H1 (cell line): ENCODE results near the gene ABTB1. TPM values are rescaled to one million over a fixed set of nuclear protein-coding genes. Genes with fewer than 3 reads are reported as not detected.

Experiments used
- CTCF ChIA-PET: fragments of 300-600 bp; sonication (Branson Sonifier 250); formaldehyde crosslinking; loops from one replicate; lab custom pipeline; 2021; ENCODE audit not compliant: partially characterized antibody; lab: Charles Lee
- POLR2A ChIA-PET: fragments of 300-600 bp; sonication (Branson Sonifier 250); formaldehyde crosslinking; loops from one replicate; lab custom pipeline; 2021; ENCODE audit warnings: inconsistent platforms; ENCODE audit not compliant: partially characterized antibody; lab: Charles Lee
- DNase-seq, 2 experiments: peaks; one replicate each; pipeline versions ENCODE4 v3.0.0 to v3.0.0-alpha.2; 2010 to 2022; ENCODE audit warnings: low spot score in 2 of 2, low read depth in 1 of 2, mixed read lengths in 1 of 2
- FAIRE-seq: peaks from 2 replicates; lab custom pipeline; 2011; peaks lifted over from hg19 to GRCh38; lab: Jason Lieb, UNC
- H2AFZ ChIP-seq: 2 replicates; pipeline ENCODE4 v1.8.1; 2012; ENCODE audit warnings: low read length, inconsistent platforms
- H2AK5ac ChIP-seq: 2 replicates; pipeline ENCODE4 v1.6.1; 2013; ENCODE audit warnings: low read depth, low read length
- H2BK120ac ChIP-seq: replicated peaks from 2 replicates; pipeline ENCODE3; 2013; ENCODE audit warnings: low read depth, low read length, inconsistent platforms
- H2BK12ac ChIP-seq: 2 replicates; pipeline ENCODE4 v1.6.1; 2013; ENCODE audit warnings: low read depth, low read length
- H2BK15ac ChIP-seq: 2 replicates; pipeline ENCODE4 v1.6.1; 2013; ENCODE audit warnings: low read length
- H2BK20ac ChIP-seq: 2 replicates; pipeline ENCODE4 v1.6.1; 2013; ENCODE audit warnings: low read length
- H2BK5ac ChIP-seq: 2 replicates; pipeline ENCODE4 v1.6.1; 2013; ENCODE audit warnings: low read depth, low read length
- H3K14ac ChIP-seq: 2 replicates; pipeline ENCODE4 v1.6.1; 2013; ENCODE audit warnings: inconsistent platforms; ENCODE audit not compliant: insufficient read length
- H3K18ac ChIP-seq: 2 replicates; pipeline ENCODE4 v1.6.1; 2013; ENCODE audit warnings: low read length; ENCODE audit errors: extremely low read depth
- H3K23ac ChIP-seq: 2 replicates; pipeline ENCODE4 v1.6.1; 2013; ENCODE audit warnings: inconsistent platforms; ENCODE audit not compliant: insufficient read length
- H3K23me2 ChIP-seq: 2 replicates; pipeline ENCODE4 v1.6.1; 2013; ENCODE audit warnings: low read depth, low read length
- H3K27ac ChIP-seq: 2 replicates; pipeline ENCODE4 v1.6.1; 2011; ENCODE audit warnings: low read depth, low read length, inconsistent platforms
- H3K27me3 ChIP-seq, 4 experiments: replicated peaks in 1 of 4; 1 replicate in 1 of 4; 2 replicates in 3 of 4; pipeline versions ENCODE4 v1.6.1 to v1.8.1; 2011 to 2013; ENCODE audit warnings: low read length in 3 of 4, mild to moderate bottlenecking in 3 of 4, inconsistent platforms in 2 of 4, mixed read lengths in 2 of 4, moderate library complexity in 1 of 4; ENCODE audit not compliant: control insufficient read depth in 3 of 4, insufficient read depth in 3 of 4; ENCODE audit errors: extremely low read depth in 1 of 4
- H3K36me3 ChIP-seq, 4 experiments: 2 replicates each; pipeline versions ENCODE4 v1.6.1 to v1.8.1; 2011 to 2013; ENCODE audit warnings: mild to moderate bottlenecking in 4 of 4, low read length in 3 of 4, moderate library complexity in 2 of 4, control low read depth in 1 of 4, inconsistent platforms in 1 of 4; ENCODE audit not compliant: insufficient read depth in 4 of 4, control insufficient read depth in 2 of 4
- H3K4ac ChIP-seq: replicated peaks from 2 replicates; pipeline ENCODE3; 2013; ENCODE audit warnings: low read length, low read depth, mixed read lengths, inconsistent platforms; ENCODE audit not compliant: insufficient read length
- H3K4me1 ChIP-seq, 4 experiments: replicated peaks in 1 of 4; 1 replicate in 1 of 4; 2 replicates in 3 of 4; pipeline versions ENCODE4 v1.6.1 to v1.8.1; 2011 to 2013; ENCODE audit warnings: low read length in 3 of 4, inconsistent platforms in 2 of 4, mixed read lengths in 1 of 4; ENCODE audit not compliant: insufficient read depth in 4 of 4, control insufficient read depth in 3 of 4
- H3K4me2 ChIP-seq, 2 experiments: 2 replicates each; pipeline versions ENCODE4 v1.6.1 to v1.8.1; 2011 to 2013; ENCODE audit warnings: low read depth in 2 of 2, low read length in 2 of 2, control low read depth in 1 of 2, inconsistent platforms in 1 of 2, mild to moderate bottlenecking in 1 of 2; ENCODE audit not compliant: insufficient read depth in 1 of 2
- H3K4me3 ChIP-seq, 4 experiments: fragments of 200-600, 300-600 bp in 1 of 4; sonication (generic), shearing (Covaris generic), sonication (Bioruptor Twin) in 1 of 4; 2 replicates each; pipeline versions ENCODE4 v1.5.1 to v1.8.1; 2011 to 2016; ENCODE audit warnings: low read length in 4 of 4, low read depth in 3 of 4, control low read depth in 2 of 4, inconsistent platforms in 2 of 4, mild to moderate bottlenecking in 2 of 4, mixed read lengths in 1 of 4, moderate library complexity in 1 of 4; ENCODE audit not compliant: insufficient read depth in 2 of 4; ENCODE audit errors: extremely low read depth in 1 of 4
- H3K56ac ChIP-seq: replicated peaks from 2 replicates; pipeline ENCODE3; 2013; ENCODE audit warnings: low read depth, mild to moderate bottlenecking, mixed read lengths, low read length, inconsistent platforms; ENCODE audit not compliant: insufficient read length
- H3K79me1 ChIP-seq: 2 replicates; pipeline ENCODE4 v1.6.1; 2013; ENCODE audit warnings: low read depth, low read length, control low read depth
- H3K79me2 ChIP-seq, 2 experiments: 2 replicates each; pipeline versions ENCODE4 v1.6.1 to v1.8.1; 2012 to 2013; ENCODE audit warnings: low read length in 2 of 2, mild to moderate bottlenecking in 2 of 2, inconsistent platforms in 1 of 2; ENCODE audit not compliant: insufficient read depth in 2 of 2, control insufficient read depth in 1 of 2
- H3K9ac ChIP-seq, 4 experiments: replicated peaks in 1 of 4; 1 replicate in 1 of 4; 2 replicates in 3 of 4; pipeline versions ENCODE4 v1.6.1 to v1.8.1; 2011 to 2013; ENCODE audit warnings: low read depth in 3 of 4, low read length in 3 of 4, control low read depth in 2 of 4, mild to moderate bottlenecking in 2 of 4, moderate library complexity in 2 of 4, inconsistent platforms in 1 of 4; ENCODE audit errors: extremely low read depth in 1 of 4
- H3K9me3 ChIP-seq, 2 experiments: 2 replicates each; pipeline versions ENCODE4 v1.6.1 to v1.8.1; 2012 to 2013; ENCODE audit warnings: mild to moderate bottlenecking in 2 of 2, moderate library complexity in 2 of 2, control low read depth in 1 of 2, inconsistent platforms in 1 of 2, low read depth in 1 of 2, low read length in 1 of 2, mixed read lengths in 1 of 2; ENCODE audit not compliant: insufficient read depth in 2 of 2
- H4K20me1 ChIP-seq, 2 experiments: replicated peaks in 1 of 2; 2 replicates each; pipeline versions ENCODE3 to v1.8.1; 2011 to 2013; ENCODE audit warnings: inconsistent platforms in 2 of 2, low read length in 2 of 2, mild to moderate bottlenecking in 1 of 2; ENCODE audit not compliant: insufficient read depth in 2 of 2, control insufficient read depth in 1 of 2
- H4K5ac ChIP-seq: 2 replicates; pipeline ENCODE4 v1.6.1; 2013; ENCODE audit warnings: low read length, low read depth, mixed read lengths, inconsistent platforms; ENCODE audit not compliant: insufficient read length
- H4K8ac ChIP-seq: 2 replicates; pipeline ENCODE4 v1.8.0; 2013; ENCODE audit warnings: mild to moderate bottlenecking, moderate library complexity, low read length, inconsistent platforms; ENCODE audit not compliant: insufficient read depth; ENCODE audit errors: extremely low read depth
- H4K91ac ChIP-seq: replicated peaks from 2 replicates; pipeline ENCODE3; 2013; ENCODE audit warnings: low read length, mixed read lengths, inconsistent platforms; ENCODE audit not compliant: insufficient read length
- BACH1 ChIP-seq: IDR thresholded peaks from 2 replicates; pipeline ENCODE4 v1.6.1; 2012; ENCODE audit warnings: low read length, improper control_type of control experiment
- HDAC2 ChIP-seq, 2 experiments: fragments of 300-600 bp in 1 of 2; sonication (generic) in 1 of 2; IDR thresholded peaks; 2 replicates each; pipeline ENCODE4 v1.6.1; 2011 to 2012; ENCODE audit warnings: low read depth in 2 of 2, low read length in 2 of 2, mild to moderate bottlenecking in 2 of 2, moderate library complexity in 2 of 2, borderline replicate concordance in 1 of 2, inconsistent platforms in 1 of 2
- JUND ChIP-seq: IDR thresholded peaks from 2 replicates; pipeline ENCODE4 v1.6.1; 2011; ENCODE audit warnings: mild to moderate bottlenecking, improper control_type of control experiment, low read length
- POLR2A ChIP-seq, 2 experiments: IDR thresholded peaks; 1 replicate in 1 of 2; 2 replicates in 1 of 2; pipeline ENCODE4 v1.6.1; 2011; ENCODE audit warnings: low read depth in 2 of 2, low read length in 2 of 2, mild to moderate bottlenecking in 2 of 2; ENCODE audit errors: control extremely low read depth in 1 of 2
- POLR2AphosphoS5 ChIP-seq: IDR thresholded peaks from 2 replicates; pipeline ENCODE4 v1.6.1; 2011; ENCODE audit warnings: low read depth, low read length
- RNF2 ChIP-seq: fragments of 200-900, 300-1000 bp; sonication (generic); IDR thresholded peaks from 2 replicates; pipeline ENCODE4 v1.7.1; 2016; ENCODE audit warnings: borderline replicate concordance, low read depth, mild to moderate bottlenecking, antibody characterized with exemption, low read length; ENCODE audit not compliant: poor library complexity, severe bottlenecking; ENCODE audit errors: missing control alignments
- SIRT6 ChIP-seq: IDR thresholded peaks from one replicate; pipeline ENCODE4 v1.7.1; 2012; ENCODE audit warnings: low read length, inconsistent platforms
- SP2 ChIP-seq: IDR thresholded peaks from 2 replicates; pipeline ENCODE4 v1.6.1; 2012; ENCODE audit warnings: mild to moderate bottlenecking, low read length, inconsistent platforms
- SUZ12 ChIP-seq: fragments of 200-600 bp; sonication (generic); IDR thresholded peaks from 2 replicates; pipeline ENCODE4 v1.6.1; 2012; ENCODE audit warnings: mild to moderate bottlenecking, inconsistent platforms, low read length, moderate library complexity, mixed read lengths
- WGBS, 2 experiments: shearing (Covaris generic) in 1 of 2; methylation state at CpG; one replicate each; pipeline versions ENCODE4 v1.1.6 to v1.1.7; 2013 to 2015; ENCODE audit warnings: low lambda C conversion rate in 2 of 2, mixed read lengths in 2 of 2, inconsistent platforms in 1 of 2, low coverage in 1 of 2, missing lambda C conversion rate in 1 of 2; ENCODE audit not compliant: insufficient replicate concordance in 2 of 2, insufficient coverage in 1 of 2, insufficient read length in 1 of 2; ENCODE audit errors: extremely low coverage in 1 of 2, missing lambda C conversion rate in 1 of 2; 5-methylcytosine and 5-hydroxymethylcytosine counted together
- polyA plus RNA-seq, 7 experiments: library from polyadenylated mRNA; depleted of rRNA in 3 of 7; stranded (reverse) in 5 of 7; unstranded in 2 of 7; fragments of >200 nt in 5 of 7; fragments of 200-250 nt in 2 of 7; gene quantifications; 1 replicate in 5 of 7; 2 replicates in 1 of 7; 4 replicates in 1 of 7; pipeline versions ENCODE4 v1.2.1 to v1.2.3, GENCODE V29; 2011 to 2013; ENCODE audit warnings: missing spikeins in 2 of 7, mixed read lengths in 2 of 7
- total RNA-seq: library from RNA; stranded (reverse); fragmentation: NEBNext Ultra II Directional; extraction: Animal tissue kit (Norgen Biotek cat#: 25700); gene quantifications from 2 replicates; pipeline ENCODE4 v1.2.1, GENCODE V29; 2021

The ABTB1 gene
- total and polyA plus RNA-seq, 2 of the 8 experiments (the other 6 are each of a cell fraction or from before 2014, with no cell fraction given): 7.1 to 9.4 TPM

DNA sequence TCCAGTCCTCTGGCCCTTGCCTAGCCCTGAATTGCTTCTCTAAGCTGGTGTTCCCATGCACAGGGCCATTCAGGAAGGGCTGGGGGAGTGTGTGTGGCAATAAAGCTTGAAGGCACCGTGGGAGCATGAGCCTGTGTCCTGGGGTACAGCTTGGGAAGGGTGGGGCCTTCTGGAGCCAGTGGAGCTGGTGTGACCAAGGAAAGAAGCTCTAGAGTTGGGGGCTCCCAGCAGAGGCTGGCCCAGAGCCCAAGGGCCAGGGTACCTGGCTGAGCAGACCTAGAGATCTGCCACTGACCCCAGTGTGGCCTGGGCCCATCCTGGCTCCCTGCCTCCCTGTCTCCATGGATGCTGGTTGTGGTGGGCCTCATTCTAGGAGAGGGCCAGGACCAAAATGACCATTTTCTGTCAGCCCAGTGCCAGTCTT lies 8.1 kb downstream of the ABTB1 start:
- no peaks in the 10 kb centered on the region for H3K36me3 ChIP-seq
- no peak overlapping the region for H4K5ac ChIP-seq
- no peaks in the 10 kb centered on the region for H3K27me3 ChIP-seq
- H2AK5ac ChIP-seq: no peak overlapping the region
- H3K18ac ChIP-seq: no peak overlapping the region
- DNase-seq: peak in 1 of 2 experiments; percentile 27
- H3K9me3 ChIP-seq: no peaks in the 10 kb centered on the region
- H2BK15ac ChIP-seq: no peak overlapping the region
- H3K79me1 ChIP-seq: no peaks in the 10 kb centered on the region
- no peak overlapping the region for H2AFZ ChIP-seq
- no peak overlapping the region for H2BK20ac ChIP-seq
- H3K4me1 ChIP-seq: peaks cover 0 to 6% (median 4%) of the 10 kb centered on the region in 4 experiments; a peak in 4 of 7 replicates
- no peak overlapping the region for H2BK5ac ChIP-seq
- H3K14ac ChIP-seq: no peak overlapping the region
- H3K9ac ChIP-seq: no peak overlapping the region
- H3K4me2 ChIP-seq: no peak overlapping the region
- no peak overlapping the region for H2BK12ac ChIP-seq
- H3K4ac ChIP-seq: no peak overlapping the region
- 86% methylated on average over 1 of the region's 1 CpG; no CpG with 5 or more reads in 1 of the 2 experiments for WGBS, 2 experiments
- no peak overlapping the region for H3K23ac ChIP-seq
- H3K23me2 ChIP-seq: peaks cover under 1% of the 10 kb centered on the region; the same call in 1 of the 2 replicates
- H4K20me1 ChIP-seq: peaks cover 0 to 2% of the 10 kb centered on the region in 2 experiments
- H3K4me3 ChIP-seq: no peak overlapping the region
- FAIRE-seq: no peak
- H4K8ac ChIP-seq: no peak overlapping the region
- H3K79me2 ChIP-seq: no peaks in the 10 kb centered on the region
- H3K27ac ChIP-seq: no peak overlapping the region
- POLR2A ChIA-PET: no interaction called here
- H4K91ac ChIP-seq: no peak overlapping the region
- H2BK120ac ChIP-seq: no peak overlapping the region
- CTCF ChIA-PET: interaction anchor here (0.6 to 9.6 kb wide), 15 partner anchors 10 to 200 kb away, joined by 3 to 172 read pairs (median 7); no protein-coding TSS in a partner anchor
- no peak overlapping the region for H3K56ac ChIP-seq
- TF ChIP-seq HDAC2 (IDR thresholded peaks at IDR 0.05; ENCODE audit: borderline replicate concordance in 1 of 2, low read depth in 2 of 2, low read length in 2 of 2) (no peak), POLR2AphosphoS5 (no peak), POLR2A (IDR thresholded peaks at IDR 0.05; ENCODE audit: control extremely low read depth in 1 of 2, low read depth in 2 of 2, low read length in 2 of 2) (no peak), SIRT6 (no peak), JUND (no peak), BACH1 (no peak), SP2 (no peak), SUZ12 (no peak), RNF2 (no peak)
